KMS-11 (cell line): ENCODE measurements around the gene MED12.

ENCODE experiments used
- H2AFZ ChIP-seq: fragments of 200-600 bp; sonication (generic); 2 replicates; pipeline ENCODE4 v1.6.1; 2016; ENCODE audit warnings: antibody characterized with exemption, mixed run types, low read depth
- H3K27ac ChIP-seq: fragments of 200-600 bp; sonication (generic); 2 replicates; pipeline ENCODE4 v1.6.1; 2016; ENCODE audit warnings: mild to moderate bottlenecking, mixed run types
- H3K27me3 ChIP-seq: fragments of 200-600 bp; sonication (generic); 2 replicates; pipeline ENCODE4 v1.6.1; 2017; ENCODE audit warnings: mild to moderate bottlenecking, low read depth, mixed run types, moderate library complexity; ENCODE audit not compliant: insufficient read depth
- H3K36me3 ChIP-seq: fragments of 200-600 bp; sonication (generic); 2 replicates; pipeline ENCODE4 v1.6.1; 2017; ENCODE audit warnings: mild to moderate bottlenecking, mixed run types; ENCODE audit not compliant: insufficient read depth
- H3K4me1 ChIP-seq: fragments of 200-600 bp; sonication (generic); 2 replicates; pipeline ENCODE4 v1.6.1; 2016; ENCODE audit warnings: mild to moderate bottlenecking, low read depth, mixed run types; ENCODE audit not compliant: poor library complexity, severe bottlenecking
- H3K4me2 ChIP-seq: fragments of 200-600 bp; sonication (generic); 2 replicates; pipeline ENCODE4 v1.7.0; 2016; ENCODE audit warnings: mild to moderate bottlenecking, mixed run types
- H3K4me3 ChIP-seq: fragments of 200-600 bp; sonication (generic); IDR thresholded peaks from 2 replicates; pipeline ENCODE4 v1.6.1; 2017; ENCODE audit warnings: low read depth, low read length, mixed read lengths; ENCODE audit not compliant: insufficient read depth
- H3K79me2 ChIP-seq: fragments of 200-600 bp; sonication (generic); 2 replicates; pipeline ENCODE4 v1.6.1; 2016; ENCODE audit warnings: low read depth, mixed run types; ENCODE audit not compliant: insufficient read depth
- H3K9ac ChIP-seq: fragments of 200-600 bp; sonication (generic); 2 replicates; pipeline ENCODE4 v1.6.1; 2016; ENCODE audit warnings: mild to moderate bottlenecking, mixed run types
- H4K20me1 ChIP-seq: fragments of 200-600 bp; sonication (generic); 2 replicates; pipeline ENCODE4 v1.6.1; 2016; ENCODE audit warnings: mild to moderate bottlenecking, mixed run types; ENCODE audit not compliant: insufficient read depth
- TF ChIP-seq, protein P1 (sequence below): fragments of 200-600 bp; sonication (generic); conservative IDR thresholded peaks from 2 replicates; pipeline ENCODE4 v1.6.1; 2017; ENCODE audit warnings: low read depth, mild to moderate bottlenecking, antibody characterized with exemption, low read length, moderate library complexity, mixed read lengths

The MED12 gene

DNA sequence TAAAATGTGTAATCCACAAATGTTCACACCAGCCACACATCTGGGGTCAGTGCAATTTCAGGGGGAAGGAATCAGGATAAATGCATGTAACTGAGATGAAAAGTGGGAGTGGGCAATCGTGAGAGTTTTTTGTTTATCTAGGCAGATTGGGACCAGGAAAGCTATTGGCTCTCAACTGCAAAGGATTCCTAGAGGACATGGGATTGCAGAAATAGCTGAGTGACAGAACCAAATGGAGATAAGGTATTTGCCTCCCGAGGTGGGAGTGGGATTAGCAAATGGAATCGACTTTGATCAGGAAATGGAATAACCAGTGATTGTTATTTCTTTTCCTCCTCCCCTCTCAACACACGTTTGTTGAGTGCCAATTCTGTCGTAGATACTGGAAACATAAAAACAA is 65.7 kb downstream of the MED12 start:
- no peak overlapping the region for H3K4me2 ChIP-seq
- H3K79me2 ChIP-seq: no peaks in the 10 kb centered on the region
- H3K27ac ChIP-seq: no peak overlapping the region
- H3K4me1 ChIP-seq: peaks cover 9% of the 10 kb centered on the region
- H3K4me3 ChIP-seq: no peak overlapping the region
- no peaks in the 10 kb centered on the region for H3K36me3 ChIP-seq
- no peaks in the 10 kb centered on the region for H4K20me1 ChIP-seq
- H3K9ac ChIP-seq: no peak overlapping the region
- no peaks in the 10 kb centered on the region for H3K27me3 ChIP-seq
- TF ChIP-seq, protein P1, sequence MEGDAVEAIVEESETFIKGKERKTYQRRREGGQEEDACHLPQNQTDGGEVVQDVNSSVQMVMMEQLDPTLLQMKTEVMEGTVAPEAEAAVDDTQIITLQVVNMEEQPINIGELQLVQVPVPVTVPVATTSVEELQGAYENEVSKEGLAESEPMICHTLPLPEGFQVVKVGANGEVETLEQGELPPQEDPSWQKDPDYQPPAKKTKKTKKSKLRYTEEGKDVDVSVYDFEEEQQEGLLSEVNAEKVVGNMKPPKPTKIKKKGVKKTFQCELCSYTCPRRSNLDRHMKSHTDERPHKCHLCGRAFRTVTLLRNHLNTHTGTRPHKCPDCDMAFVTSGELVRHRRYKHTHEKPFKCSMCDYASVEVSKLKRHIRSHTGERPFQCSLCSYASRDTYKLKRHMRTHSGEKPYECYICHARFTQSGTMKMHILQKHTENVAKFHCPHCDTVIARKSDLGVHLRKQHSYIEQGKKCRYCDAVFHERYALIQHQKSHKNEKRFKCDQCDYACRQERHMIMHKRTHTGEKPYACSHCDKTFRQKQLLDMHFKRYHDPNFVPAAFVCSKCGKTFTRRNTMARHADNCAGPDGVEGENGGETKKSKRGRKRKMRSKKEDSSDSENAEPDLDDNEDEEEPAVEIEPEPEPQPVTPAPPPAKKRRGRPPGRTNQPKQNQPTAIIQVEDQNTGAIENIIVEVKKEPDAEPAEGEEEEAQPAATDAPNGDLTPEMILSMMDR: no peak
- H2AFZ ChIP-seq: no peak overlapping the region

GRCh38 chrX:71184803-71185495 is 66.6 kb downstream of the MED12 start:
- no peaks in the 10 kb centered on the region for H3K79me2 ChIP-seq

DNA sequence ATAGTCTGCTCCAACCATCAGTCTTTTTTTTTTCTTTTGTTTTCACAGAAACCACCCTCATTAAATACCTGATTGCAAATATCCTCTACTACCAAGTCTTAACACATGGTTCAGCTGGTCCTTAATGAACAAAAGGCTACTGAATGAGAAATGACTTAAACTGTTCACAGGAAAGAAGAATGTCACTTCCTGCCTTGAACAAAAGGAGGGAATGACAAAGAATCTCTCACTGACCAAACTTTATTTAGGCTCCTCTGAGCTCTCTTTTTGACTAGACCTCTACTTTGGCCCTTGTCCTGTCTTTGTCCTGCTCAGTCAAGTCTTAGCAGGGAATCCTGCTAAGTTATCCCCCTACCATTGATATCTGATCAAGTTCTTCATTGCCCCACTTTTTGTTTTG is 72.9 kb downstream of the MED12 start:
- H3K27ac ChIP-seq: no peak overlapping the region

More at GRCh38 chrX:71184803-71185495, 66.6 kb downstream of the MED12 start:
- Histone ChIP-seq H3K27me3 (no peaks in the 10 kb centered on the region), H2AFZ (no peak overlapping the region), H3K36me3 (no peaks in the 10 kb centered on the region), H3K4me3 (no peak overlapping the region), H3K4me2 (no peak overlapping the region), H4K20me1 (no peaks in the 10 kb centered on the region), H3K9ac (no peak overlapping the region), H3K27ac (no peak overlapping the region), H3K4me1 (peaks cover 9% of the 10 kb centered on the region)
- TF ChIP-seq, protein P1: no peak

More for the DNA sequence above, 72.9 kb downstream of the MED12 start:
- no peaks in the 10 kb centered on the region for H3K4me1 ChIP-seq
- H2AFZ ChIP-seq: no peak overlapping the region
- H4K20me1 ChIP-seq: no peaks in the 10 kb centered on the region
- no peak overlapping the region for H3K4me3 ChIP-seq
- no peaks in the 10 kb centered on the region for H3K36me3 ChIP-seq
- TF ChIP-seq, protein P1: no peak
- H3K9ac ChIP-seq: no peak overlapping the region
- no peaks in the 10 kb centered on the region for H3K27me3 ChIP-seq
- no peak overlapping the region for H3K4me2 ChIP-seq
- H3K79me2 ChIP-seq: no peaks in the 10 kb centered on the region
